ENCODE data around the gene ZEB2.

DNA sequence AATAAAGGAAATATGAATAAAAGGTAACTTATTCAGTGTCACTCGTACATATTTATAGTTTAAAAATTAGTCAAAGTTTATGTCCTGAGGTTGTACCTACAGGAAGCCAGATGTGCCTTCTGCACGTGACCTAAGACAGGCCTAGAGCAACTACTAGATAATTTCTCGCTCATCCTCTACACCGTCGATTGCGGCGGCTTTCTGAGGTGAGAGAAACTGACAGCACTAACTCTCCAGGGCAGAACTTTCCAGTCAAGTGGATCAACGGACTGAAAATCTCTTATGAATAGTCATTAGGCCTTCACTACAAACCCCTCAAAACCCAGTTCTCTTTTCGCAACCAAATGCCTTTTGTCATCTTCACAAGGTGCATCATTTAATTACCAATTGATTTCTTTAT, 54.2 kb downstream of the ZEB2 start:
- no peak for TF ChIP-seq CTCF (IDR thresholded peaks at IDR 0.05; ENCODE audit: low read length)
- TF ChIP-seq EZH2 (IDR thresholded peaks at IDR 0.05; ENCODE audit: borderline replicate concordance, low read length) = no peak
